ENCODE measurements around the gene NEU1.
"Not testable (repeated sequence)": the region's sequence is repeated elsewhere in the genome, so short reads cannot be mapped to it uniquely, and the experiment has no call there.

The NEU1 gene

GRCh38 chr6:31817929-31818511, 44.6 kb downstream of the NEU1 start:
- DNase-seq (ENCODE audit: low read depth in 2 of 2): not testable (repeated sequence)

GRCh38 chr6:31817133-31817928, 45.3 kb downstream of the NEU1 start:
- not testable (repeated sequence) for DNase-seq (ENCODE audit: low read depth in 2 of 2)

GRCh38 chr6:31815025-31815838, 47.4 kb downstream of the NEU1 start, which contains the start of the genes HSPA1A and HSPA1L:
Gene HSPA1A (plus strand): TSS chr6:31815543. CDS start chr6:31815757, 214 bp downstream.
Gene HSPA1L (minus strand): TSS chr6:31815283. CDS start chr6:31811972, 3,311 bp downstream.
- peak; percentile 45 to 51 for DNase-seq (ENCODE audit: low read depth in 2 of 2)

- DNase-seq (ENCODE audit: low read depth in 2 of 2): peak in 1 of 2 donors; percentile 50
Measured at GRCh38 chr6:31814677-31815024, 48.0 kb downstream of the NEU1 start.

GRCh38 chr6:31813465-31813849, 49.2 kb downstream of the NEU1 start:
- no peak for DNase-seq (ENCODE audit: low read depth in 2 of 2)

- no peak for DNase-seq (ENCODE audit: low read depth in 2 of 2)
Measured at GRCh38 chr6:31811645-31812044, 51.0 kb downstream of the NEU1 start.

GRCh38 chr6:31808599-31808998, 54.0 kb downstream of the NEU1 start:
- not testable (repeated sequence) for DNase-seq (ENCODE audit: low read depth in 2 of 2)

Measured in stimulated activated CD8-positive, alpha-beta memory T cell treated with anti-CD3 and anti-CD28 coated beads, Interleukin-15, amount 100 ng/mL, for 4 hours (primary cell).